Right lobe of liver (tissue), 6 donors: ENCODE results near the gene LDLRAD3. TPM values are rescaled to one million over a fixed set of nuclear protein-coding genes. Genes with fewer than 3 reads are reported as not detected.

ENCODE experiments used
- ATAC-seq, 4 donors: fragments of 200-7000 bp; cut with Tn5 transposase; one replicate each; pipeline ENCODE4 v1.9.1; 2020; ENCODE audit warnings: mild to moderate bottlenecking in 4 of 4, moderate library complexity in 4 of 4
- DNase-seq, 3 donors: peaks; one replicate each; pipeline ENCODE4 v3.0.0-alpha.2; 2020
- H3K27ac ChIP-seq, 3 donors: fragments of 200-600 bp; one replicate each; pipeline ENCODE4 v1.8.0; 2022
- H3K27me3 ChIP-seq, 2 donors: fragments of 200-600 bp; one replicate each; pipeline ENCODE4 v1.8.0; 2022
- H3K36me3 ChIP-seq, 4 donors: fragments of 200-600 bp; sonication (generic) in 1 of 4; one replicate each; pipeline versions ENCODE4 v1.5.1 to v1.8.0; 2017 to 2022; ENCODE audit warnings: control low read depth in 1 of 4
- H3K4me1 ChIP-seq, 4 donors: fragments of 200-600 bp; sonication (generic) in 1 of 4; one replicate each; pipeline versions ENCODE4 v1.5.1 to v1.8.0; 2017 to 2022; ENCODE audit warnings: control low read depth in 1 of 4
- H3K4me3 ChIP-seq, 3 donors: fragments of 200-600 bp; one replicate each; pipeline ENCODE4 v1.8.0; 2022
- H3K9me3 ChIP-seq, 4 donors: fragments of 200-600 bp; sonication (generic) in 1 of 4; one replicate each; pipeline versions ENCODE4 v1.5.1 to v1.8.0; 2017 to 2022; ENCODE audit warnings: control low read depth in 1 of 4
- CTCF ChIP-seq, 4 donors: fragments of 200-600 bp in 3 of 4; fragments of 450-650 bp in 1 of 4; IDR thresholded peaks; one replicate each; pipeline versions ENCODE4 v1.5.1 to v1.8.0; 2016 to 2022; ENCODE audit warnings: antibody characterized with exemption in 4 of 4, mild to moderate bottlenecking in 2 of 4
- POLR2A ChIP-seq: fragments of 450-650 bp; IDR thresholded peaks from one replicate; pipeline ENCODE4 v1.6.1; 2017; ENCODE audit warnings: antibody characterized with exemption, mild to moderate bottlenecking
- WGBS: methylation state at CpG from one replicate; pipeline ENCODE4 v1.1.6; 2018; ENCODE audit warnings: low coverage, low lambda C conversion rate; ENCODE audit not compliant: insufficient coverage; ENCODE audit errors: missing lambda C conversion rate; 5-methylcytosine and 5-hydroxymethylcytosine counted together
- intact Hi-C, 2 donors: fragments of 100-400 bp; cut with DNase I; formaldehyde crosslinking; loops; one replicate each; pipeline versions ENCODE4 v1.11.2 to v1.14.1; 2022
- total RNA-seq, 6 experiments: library from RNA; depleted of rRNA in 2 of 6; stranded (reverse); fragments of >200 nt in 2 of 6; fragmentation: NEBNext Ultra II Directional in 3 of 6; extraction: Animal tissue kit (Norgen Biotek cat#: 25700) in 3 of 6; gene quantifications; one replicate each; pipeline versions ENCODE4 v1.1.0 to v1.2.4, GENCODE V29; 2016 to 2023
- donor health status: DM: no; HTN: yes; CAD: no.
- donor health status: DM: no; HTN: no; CAD: no.
- donor health status: DM: no; HTN: no; CAD: no.
- donor health status: DM: no; HTN: yes; CAD: no.
- donor health status: DM: no; HTN: yes; CAD: no.

Gene LDLRAD3
- total RNA-seq, 6 experiments from 2014 or later: 0.62 to 3.3 (median 2.7) TPM

GRCh38 chr11:35983981-35984380 lies 40.1 kb downstream of the LDLRAD3 start:
- TF ChIP-seq POLR2A (no peak), CTCF (IDR thresholded peaks at IDR 0.05) (no peak)
- intact Hi-C loops: no loop called here
- no peaks in the 10 kb centered on the region for H3K36me3 ChIP-seq
- no peaks in the 10 kb centered on the region for H3K27me3 ChIP-seq
- no peak overlapping the region for H3K27ac ChIP-seq
- DNase-seq (no peak), ATAC-seq (no peak)
- WGBS: 60% methylated on average over 1 of the region's 1 CpG
- H3K4me3 ChIP-seq: no peak overlapping the region
- no peaks in the 10 kb centered on the region for H3K9me3 ChIP-seq
- H3K4me1 ChIP-seq: no peaks in the 10 kb centered on the region

- H3K4me3 ChIP-seq: no peak overlapping the region
- intact Hi-C loops: no loop called here
- no peak for ATAC-seq
- no peak for DNase-seq
- H3K36me3 ChIP-seq: no peaks in the 10 kb centered on the region
- no peaks in the 10 kb centered on the region for H3K4me1 ChIP-seq
- WGBS: 78% methylated on average over 3 of the region's 3 CpGs
- no peaks in the 10 kb centered on the region for H3K27me3 ChIP-seq
- TF ChIP-seq CTCF (IDR thresholded peaks at IDR 0.05) (no peak), POLR2A (no peak)
- no peak overlapping the region for H3K27ac ChIP-seq
- no peaks in the 10 kb centered on the region for H3K9me3 ChIP-seq
Observed at GRCh38 chr11:35986947-35987346, 43.1 kb downstream of the LDLRAD3 start.

GRCh38 chr11:35990170-35990569 lies 46.3 kb downstream of the LDLRAD3 start:
- no peak overlapping the region for H3K27ac ChIP-seq
- no peak for ATAC-seq
- intact Hi-C loops: no loop called here
- H3K9me3 ChIP-seq: no peaks in the 10 kb centered on the region
- H3K4me1 ChIP-seq: no peaks in the 10 kb centered on the region
- H3K27me3 ChIP-seq: no peaks in the 10 kb centered on the region
- no peak for DNase-seq
- no peaks in the 10 kb centered on the region for H3K36me3 ChIP-seq
- no peak for TF ChIP-seq CTCF (IDR thresholded peaks at IDR 0.05)
- no peak for TF ChIP-seq POLR2A
- H3K4me3 ChIP-seq: no peak overlapping the region
- WGBS: no CpG with 5 or more reads among the region's 2 CpGs

- Histone ChIP-seq H3K27ac (no peak overlapping the region), H3K4me1 (no peaks in the 10 kb centered on the region), H3K27me3 (no peaks in the 10 kb centered on the region), H3K9me3 (no peaks in the 10 kb centered on the region), H3K36me3 (no peaks in the 10 kb centered on the region), H3K4me3 (no peak overlapping the region)
- intact Hi-C loops: no loop called here
- WGBS: 91% methylated on average over 3 of the region's 3 CpGs
- ATAC-seq: no peak
- DNase-seq: no peak
- TF ChIP-seq CTCF (IDR thresholded peaks at IDR 0.05): no peak
- TF ChIP-seq POLR2A: no peak
Observed at GRCh38 chr11:35990816-35991215, 47.0 kb downstream of the LDLRAD3 start.

GRCh38 chr11:35992548-35992947 lies 48.7 kb downstream of the LDLRAD3 start:
- Histone ChIP-seq H3K27me3 (no peaks in the 10 kb centered on the region), H3K9me3 (no peaks in the 10 kb centered on the region), H3K27ac (no peak overlapping the region), H3K36me3 (no peaks in the 10 kb centered on the region), H3K4me3 (no peak overlapping the region), H3K4me1 (no peaks in the 10 kb centered on the region)
- TF ChIP-seq CTCF (IDR thresholded peaks at IDR 0.05) (no peak), POLR2A (no peak)
- DNase-seq: no peak
- ATAC-seq: no peak
- intact Hi-C loops: no loop called here
